Subcutaneous adipose tissue (tissue), 4 donors: ENCODE data around the gene BRSK1. TPM values are rescaled to one million over a fixed set of nuclear protein-coding genes. Genes with fewer than 3 reads are reported as not detected.

ENCODE experiments used
- CTCF ChIP-seq: fragments of 450-650 bp; IDR thresholded peaks from one replicate; pipeline ENCODE4 v1.5.1; 2016; ENCODE audit warnings: low read depth, mild to moderate bottlenecking, control low read depth, antibody characterized with exemption, moderate library complexity
- total RNA-seq, 4 donors: library from RNA; depleted of rRNA; stranded (reverse); fragments of >200 nt; gene quantifications; one replicate each; pipeline ENCODE4 v1.1.0, GENCODE V29; 2016

BRSK1 gene
- total RNA-seq, 4 donors from 2014 or later: 0.38 to 1.1 TPM; not detected in 2

DNA sequence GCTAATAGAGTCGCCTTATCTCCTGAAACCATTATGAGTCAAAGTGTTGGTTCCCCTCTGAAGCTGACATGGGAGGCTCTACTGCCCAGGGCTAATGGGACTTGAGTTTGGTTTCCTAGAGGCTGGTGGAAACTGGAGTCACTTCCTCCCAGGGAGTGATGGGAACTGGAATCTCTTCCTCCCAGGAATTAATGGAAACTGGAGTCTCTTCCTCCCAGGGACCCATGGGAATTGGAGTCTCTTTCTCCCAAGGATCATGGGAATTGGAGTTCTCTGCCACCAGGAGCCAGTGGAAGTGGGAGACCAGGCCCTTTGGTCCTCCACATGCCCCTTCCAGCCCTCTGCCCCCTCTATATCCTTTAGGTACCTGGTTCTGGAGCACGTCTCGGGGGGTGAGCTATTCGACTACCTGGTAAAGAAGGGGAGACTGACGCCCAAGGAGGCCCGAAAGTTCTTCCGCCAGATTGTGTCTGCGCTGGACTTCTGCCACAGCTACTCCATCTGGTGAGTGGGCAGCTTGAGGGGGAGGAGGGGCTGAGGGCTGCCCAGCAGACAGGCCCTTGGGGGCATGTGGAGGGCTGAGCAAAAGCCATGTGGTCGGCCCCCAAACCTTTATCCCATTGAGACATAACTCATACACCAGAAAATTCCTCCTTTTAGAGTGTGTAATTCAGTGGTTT lies 5.5 kb downstream of the BRSK1 start:
- no peak for TF ChIP-seq CTCF

- no peak for TF ChIP-seq CTCF
Observed at GRCh38 chr19:55297267-55297666, 13.5 kb downstream of the BRSK1 start.

DNA sequence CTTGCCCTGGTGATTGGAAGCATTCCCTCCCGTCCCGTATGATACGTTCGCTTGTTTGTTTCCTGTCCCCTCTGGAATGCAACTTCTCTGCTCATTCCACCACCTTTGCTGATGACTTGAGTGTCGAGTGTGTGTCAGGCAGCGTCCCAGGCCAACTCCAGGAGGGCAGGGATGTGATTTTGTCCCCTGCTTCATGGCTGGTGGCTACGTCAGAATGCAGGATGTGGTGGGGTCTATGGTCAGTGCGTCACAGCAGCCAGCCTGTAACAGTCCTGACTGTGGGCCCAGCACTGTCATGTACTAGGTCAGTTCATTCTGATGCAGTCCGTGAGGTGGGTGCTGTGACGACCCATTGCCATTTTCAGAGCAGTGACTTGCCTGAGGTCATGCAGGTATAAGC lies 16.2 kb downstream of the BRSK1 start:
- no peak for TF ChIP-seq CTCF

DNA sequence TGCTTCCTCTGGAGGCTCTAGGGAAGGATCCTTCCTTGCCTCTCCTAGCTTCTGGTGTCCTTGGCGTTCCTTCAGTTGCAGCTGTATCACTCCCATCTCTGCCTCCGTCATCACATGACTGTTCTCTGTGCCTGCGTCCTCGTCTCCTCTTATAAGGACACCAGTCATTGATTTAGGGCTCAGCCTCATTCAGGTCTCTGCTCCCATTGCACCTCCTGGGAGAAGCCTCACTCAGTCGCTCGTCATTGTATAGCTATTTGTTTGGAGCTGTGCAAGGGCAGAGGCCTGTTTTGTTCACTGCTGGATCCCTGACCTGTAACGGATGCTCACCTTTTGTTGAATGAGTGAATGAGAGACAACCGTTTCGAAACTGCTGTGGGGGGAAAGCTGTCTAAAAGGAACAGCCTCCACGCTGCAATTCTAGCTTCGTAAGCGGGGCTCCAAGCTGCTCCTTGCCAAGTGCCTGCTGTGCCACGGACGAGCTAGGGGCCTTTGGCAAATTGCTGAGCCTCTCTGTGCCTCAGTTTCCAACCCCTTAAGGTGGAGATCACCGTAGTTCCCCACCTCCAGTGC lies 17.2 kb downstream of the BRSK1 start:
- no peak for TF ChIP-seq CTCF

GRCh38 chr19:55301459-55302317 lies 17.9 kb downstream of the BRSK1 start:
- no peak for TF ChIP-seq CTCF

DNA sequence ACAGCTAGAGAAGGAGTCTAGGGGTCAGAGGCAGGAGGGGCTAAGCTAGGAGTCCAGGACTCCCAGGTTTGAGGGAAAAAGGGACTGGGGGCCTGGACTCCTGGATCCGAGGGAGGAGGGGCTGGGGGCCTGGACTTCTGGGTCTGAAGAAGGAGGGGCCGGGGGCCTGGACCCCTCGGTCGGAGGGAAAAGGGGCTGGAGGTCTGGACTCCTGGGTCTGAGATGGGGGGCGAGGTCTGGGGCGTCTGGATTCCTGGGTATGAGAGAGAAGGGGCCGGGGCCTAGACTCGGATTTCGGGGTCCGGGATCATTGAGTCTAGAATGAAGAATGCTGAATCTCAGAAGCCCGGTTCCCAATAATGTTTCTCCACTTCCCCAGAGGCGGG lies 18.5 kb downstream of the BRSK1 start:
- no peak for TF ChIP-seq CTCF

- TF ChIP-seq CTCF: no peak
Observed at GRCh38 chr19:55303477-55303876, 19.7 kb downstream of the BRSK1 start.
